Endodermal cell (in vitro differentiated cells): ENCODE measurements around the gene SLC20A1. TPM values are rescaled to one million over a fixed set of nuclear protein-coding genes. Genes with fewer than 3 reads are reported as not detected.
"Not testable (repeated sequence)": the region's sequence is repeated elsewhere in the genome, so short reads cannot be mapped to it uniquely, and the experiment has no call there.

Experiments
- DNase-seq: peaks from one replicate; pipeline ENCODE4 v3.0.0-alpha.2; 2017
- H3K27ac ChIP-seq: 2 replicates; pipeline ENCODE4 v1.5.1; 2013; ENCODE audit warnings: mild to moderate bottlenecking, low read depth, low read length, moderate library complexity
- H3K27me3 ChIP-seq: 2 replicates; pipeline ENCODE4 v1.6.1; 2013; ENCODE audit warnings: mild to moderate bottlenecking, low read length, moderate library complexity; ENCODE audit not compliant: insufficient read depth, control insufficient read depth, poor library complexity, severe bottlenecking
- H3K36me3 ChIP-seq: 2 replicates; pipeline ENCODE4 v1.7.0; 2013; ENCODE audit warnings: mild to moderate bottlenecking, low read length, moderate library complexity; ENCODE audit not compliant: control insufficient read depth, insufficient read depth
- H3K4me1 ChIP-seq: one replicate; pipeline ENCODE4 v1.7.0; 2013; ENCODE audit warnings: low read length; ENCODE audit not compliant: control insufficient read depth, insufficient read depth
- H3K4me3 ChIP-seq: 2 replicates; pipeline ENCODE4 v1.5.1; 2013; ENCODE audit warnings: mild to moderate bottlenecking, low read length, moderate library complexity
- H3K9ac ChIP-seq: 2 replicates; pipeline ENCODE4 v1.6.1; 2013; ENCODE audit warnings: mild to moderate bottlenecking, low read length, moderate library complexity; ENCODE audit not compliant: poor library complexity, severe bottlenecking; ENCODE audit errors: extremely low read depth
- H3K9me3 ChIP-seq: 2 replicates; pipeline ENCODE4 v1.6.1; 2013; ENCODE audit warnings: mild to moderate bottlenecking, low read length, moderate library complexity; ENCODE audit not compliant: control insufficient read depth
- H3K27ac Mint-ChIP-seq: 2 replicates; pipeline ENCODE4 v1.8.0; 2020; ENCODE audit warnings: mixed read lengths
- H3K27me3 Mint-ChIP-seq: 2 replicates; pipeline ENCODE4 v1.8.0; 2021; ENCODE audit warnings: mild to moderate bottlenecking, mixed read lengths; ENCODE audit not compliant: insufficient read depth
- H3K36me3 Mint-ChIP-seq: 2 replicates; pipeline ENCODE4 v1.8.0; 2020; ENCODE audit warnings: low read depth, mixed read lengths
- H3K4me1 Mint-ChIP-seq: 2 replicates; pipeline ENCODE4 v1.8.0; 2020; ENCODE audit warnings: mixed read lengths
- H3K4me3 Mint-ChIP-seq: 2 replicates; pipeline ENCODE4 v1.8.0; 2020; ENCODE audit warnings: mild to moderate bottlenecking, moderate library complexity, mixed read lengths
- H3K9me3 Mint-ChIP-seq: 2 replicates; pipeline ENCODE4 v1.8.0; 2020; ENCODE audit warnings: mild to moderate bottlenecking, mixed read lengths
- WGBS, 2 experiments: methylation state at CpG; one replicate each; pipeline versions ENCODE4 v1.1.5 to v1.1.7; 2013; ENCODE audit warnings: missing lambda C conversion rate in 2 of 2, mixed read lengths in 1 of 2; ENCODE audit not compliant: insufficient coverage in 1 of 2, insufficient read length in 1 of 2; 5-methylcytosine and 5-hydroxymethylcytosine counted together
- total RNA-seq, 2 donors: library from RNA; stranded (reverse); fragmentation: NEBNext Ultra II Directional in 1 of 2; extraction: Animal tissue kit (Norgen Biotek cat#: 25700) in 1 of 2; gene quantifications; 2 replicates in 1 of 2; 3 replicates in 1 of 2; pipeline ENCODE4 v1.2.1, GENCODE V29; 2021
- TF ChIP-seq, protein P1 (sequence below): fragments of 200-600 bp; sonication (generic); conservative IDR thresholded peaks from 2 replicates; pipeline ENCODE4 v1.5.0; 2021; ENCODE audit warnings: antibody characterized with exemption, mild to moderate bottlenecking

SLC20A1 gene
- total RNA-seq, 2 donors from 2014 or later: 67.3 to 86.7 TPM

GRCh38 chr2:112665113-112665780 is 19.5 kb downstream of the SLC20A1 start:
- H3K27me3 ChIP-seq: no peaks in the 10 kb centered on the region
- no peak overlapping the region for H3K4me3 ChIP-seq
- peaks cover 48% of the 10 kb centered on the region for H3K36me3 ChIP-seq
- peak overlapping the region; percentile 2 for H3K27ac Mint-ChIP-seq
- peaks cover 3% of the 10 kb centered on the region for H3K4me1 Mint-ChIP-seq
- WGBS, 2 experiments: 95 to 100% methylated on average over 6 to 8 of the region's 8 CpGs
- H3K4me3 Mint-ChIP-seq: no peak overlapping the region
- no peaks in the 10 kb centered on the region for H3K27me3 Mint-ChIP-seq
- no peak overlapping the region for H3K9ac ChIP-seq
- TF ChIP-seq, protein P1, sequence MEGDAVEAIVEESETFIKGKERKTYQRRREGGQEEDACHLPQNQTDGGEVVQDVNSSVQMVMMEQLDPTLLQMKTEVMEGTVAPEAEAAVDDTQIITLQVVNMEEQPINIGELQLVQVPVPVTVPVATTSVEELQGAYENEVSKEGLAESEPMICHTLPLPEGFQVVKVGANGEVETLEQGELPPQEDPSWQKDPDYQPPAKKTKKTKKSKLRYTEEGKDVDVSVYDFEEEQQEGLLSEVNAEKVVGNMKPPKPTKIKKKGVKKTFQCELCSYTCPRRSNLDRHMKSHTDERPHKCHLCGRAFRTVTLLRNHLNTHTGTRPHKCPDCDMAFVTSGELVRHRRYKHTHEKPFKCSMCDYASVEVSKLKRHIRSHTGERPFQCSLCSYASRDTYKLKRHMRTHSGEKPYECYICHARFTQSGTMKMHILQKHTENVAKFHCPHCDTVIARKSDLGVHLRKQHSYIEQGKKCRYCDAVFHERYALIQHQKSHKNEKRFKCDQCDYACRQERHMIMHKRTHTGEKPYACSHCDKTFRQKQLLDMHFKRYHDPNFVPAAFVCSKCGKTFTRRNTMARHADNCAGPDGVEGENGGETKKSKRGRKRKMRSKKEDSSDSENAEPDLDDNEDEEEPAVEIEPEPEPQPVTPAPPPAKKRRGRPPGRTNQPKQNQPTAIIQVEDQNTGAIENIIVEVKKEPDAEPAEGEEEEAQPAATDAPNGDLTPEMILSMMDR: no peak
- H3K36me3 Mint-ChIP-seq: peaks cover 46% of the 10 kb centered on the region
- no peaks in the 10 kb centered on the region for H3K9me3 Mint-ChIP-seq
- no peaks in the 10 kb centered on the region for H3K9me3 ChIP-seq
- H3K27ac ChIP-seq: no peak overlapping the region
- no peak for DNase-seq
- no peaks in the 10 kb centered on the region for H3K4me1 ChIP-seq

DNA sequence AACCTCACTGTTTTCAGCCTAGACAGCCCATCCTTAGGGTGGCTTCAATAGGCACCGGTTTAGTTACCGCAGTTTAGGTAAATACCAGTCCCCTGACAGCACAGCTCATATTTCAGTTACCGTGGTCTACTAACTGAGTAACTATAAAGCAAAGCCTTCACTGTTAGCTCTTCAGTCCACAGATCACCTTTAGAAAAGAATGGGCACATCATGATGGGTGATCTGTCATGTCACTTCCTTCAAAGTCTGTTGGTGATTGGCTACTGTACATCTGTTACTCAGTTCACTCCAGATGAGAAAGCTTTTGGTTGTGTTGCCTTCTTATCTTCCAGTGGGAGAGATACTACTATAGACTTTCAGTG is 21.0 kb downstream of the SLC20A1 start:
- Mint-ChIP-seq H3K9me3 (no peaks in the 10 kb centered on the region), H3K4me1 (peaks cover 14% of the 10 kb centered on the region), H3K27ac (no peak overlapping the region), H3K4me3 (no peak overlapping the region), H3K36me3 (peaks cover 31% of the 10 kb centered on the region), H3K27me3 (no peaks in the 10 kb centered on the region)
- Histone ChIP-seq H3K27ac (no peak overlapping the region), H3K36me3 (peaks cover 33% of the 10 kb centered on the region), H3K4me3 (no peak overlapping the region), H3K9ac (no peak overlapping the region), H3K27me3 (no peaks in the 10 kb centered on the region), H3K4me1 (peaks cover 4% of the 10 kb centered on the region), H3K9me3 (no peaks in the 10 kb centered on the region)
- TF ChIP-seq, protein P1: no peak
- 94 to 96% methylated on average over 3 of the region's 3 CpGs for WGBS, 2 experiments
- DNase-seq: no peak

DNA sequence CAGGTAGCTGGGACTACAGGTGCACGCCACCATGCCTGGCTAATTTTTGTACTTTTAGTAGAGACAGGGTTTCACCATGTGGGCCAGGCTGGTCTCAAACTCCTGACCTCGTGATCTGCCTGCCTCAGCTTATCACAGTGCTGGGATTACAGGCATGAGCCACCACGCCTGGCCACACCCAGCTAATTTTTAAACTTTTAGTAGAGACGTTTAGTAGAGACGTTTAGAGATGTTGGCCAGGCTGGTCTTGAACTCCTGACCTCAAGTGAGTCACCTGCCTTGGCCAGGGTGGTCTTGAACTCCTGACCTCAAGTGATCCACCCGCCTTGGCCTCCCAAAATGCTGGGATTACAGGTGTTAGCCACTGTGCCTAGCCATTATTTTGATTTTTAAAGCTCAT is 21.8 kb downstream of the SLC20A1 start:
- H3K27ac Mint-ChIP-seq, H3K9ac ChIP-seq, H3K27ac ChIP-seq, DNase-seq, H3K27me3 ChIP-seq, H3K9me3 Mint-ChIP-seq, H3K4me3 Mint-ChIP-seq, H3K4me1 ChIP-seq, H3K27me3 Mint-ChIP-seq, H3K4me3 ChIP-seq, H3K9me3 ChIP-seq: not testable (repeated sequence)
- H3K4me1 Mint-ChIP-seq: peaks cover 19% of the 10 kb centered on the region
- peaks cover 25% of the 10 kb centered on the region for H3K36me3 ChIP-seq
- H3K36me3 Mint-ChIP-seq: peaks cover 26% of the 10 kb centered on the region
- 95 to 97% methylated on average over 6 of the region's 6 CpGs for WGBS, 2 experiments

GRCh38 chr2:112669667-112670066 is 23.9 kb downstream of the SLC20A1 start:
- Mint-ChIP-seq H3K4me3 (no peak overlapping the region), H3K27ac (no peak overlapping the region), H3K4me1 (peaks cover 32% of the 10 kb centered on the region), H3K27me3 (no peaks in the 10 kb centered on the region), H3K36me3 (peaks cover 11% of the 10 kb centered on the region), H3K9me3 (no peaks in the 10 kb centered on the region)
- Histone ChIP-seq H3K4me3 (no peak overlapping the region), H3K9me3 (no peaks in the 10 kb centered on the region), H3K27me3 (no peaks in the 10 kb centered on the region), H3K27ac (no peak overlapping the region), H3K9ac (no peak overlapping the region), H3K36me3 (peaks cover 3% of the 10 kb centered on the region), H3K4me1 (peaks cover 16% of the 10 kb centered on the region)
- WGBS, 2 experiments: 93 to 100% methylated on average over 3 to 4 of the region's 4 CpGs
- DNase-seq: no peak
- TF ChIP-seq, protein P1: no peak
